Ectodermal cell (in vitro differentiated cells): ENCODE measurements around the gene DGLUCY.
"Not testable (repeated sequence)": the region's sequence is repeated elsewhere in the genome, so short reads cannot be mapped to it uniquely, and the experiment has no call there.

Experiments used
- H3K27ac ChIP-seq: 2 replicates; pipeline ENCODE4 v1.7.0; 2013; ENCODE audit warnings: mild to moderate bottlenecking, low read depth, low read length; ENCODE audit not compliant: insufficient read depth, poor library complexity, severe bottlenecking
- H3K27me3 ChIP-seq: 2 replicates; pipeline ENCODE4 v1.7.0; 2013; ENCODE audit warnings: mild to moderate bottlenecking, low read length; ENCODE audit not compliant: insufficient read depth, control insufficient read depth, poor library complexity, severe bottlenecking
- H3K36me3 ChIP-seq: one replicate; pipeline ENCODE4 v1.7.0; 2013; ENCODE audit warnings: low read length; ENCODE audit not compliant: control insufficient read depth, insufficient read depth
- H3K4me1 ChIP-seq: one replicate; pipeline ENCODE4 v1.7.0; 2013; ENCODE audit warnings: low read length; ENCODE audit not compliant: control insufficient read depth, insufficient read depth
- H3K4me3 ChIP-seq: 2 replicates; pipeline ENCODE4 v1.7.0; 2013; ENCODE audit warnings: low read depth, low read length, control low read depth; ENCODE audit not compliant: insufficient read depth
- H3K9me3 ChIP-seq: 2 replicates; pipeline ENCODE4 v1.7.0; 2013; ENCODE audit warnings: mild to moderate bottlenecking, low read length, moderate library complexity; ENCODE audit not compliant: control insufficient read depth
- WGBS, 2 experiments: methylation state at CpG; one replicate each; pipeline ENCODE4 v1.1.7; 2013; ENCODE audit warnings: missing lambda C conversion rate in 2 of 2; 5-methylcytosine and 5-hydroxymethylcytosine counted together

DGLUCY gene

DNA sequence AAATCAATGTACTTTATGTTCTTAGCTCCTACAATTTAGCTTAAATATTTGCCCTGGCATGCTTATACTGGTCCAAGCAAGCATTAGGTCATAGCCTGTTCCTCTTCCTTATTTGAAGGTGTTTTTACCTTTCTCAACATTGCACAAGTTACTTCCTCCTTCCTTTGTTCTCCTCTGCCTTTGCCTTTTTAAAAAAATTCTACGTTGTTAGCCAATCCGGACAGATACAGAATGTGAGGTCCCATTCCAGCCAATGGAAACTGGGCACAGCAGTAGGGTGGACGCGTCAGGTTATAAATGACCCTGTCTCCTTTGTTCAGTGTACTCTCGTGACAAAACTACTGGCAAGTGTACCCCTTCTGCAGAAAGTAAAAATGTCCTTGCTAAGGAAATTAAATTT is 26.4 kb upstream of the DGLUCY start:
- H3K36me3 ChIP-seq, H3K27ac ChIP-seq, H3K9me3 ChIP-seq, H3K4me3 ChIP-seq, H3K4me1 ChIP-seq, H3K27me3 ChIP-seq: not testable (repeated sequence)
- WGBS, 2 experiments = 90 to 94% methylated on average over 5 of the region's 5 CpGs

DNA sequence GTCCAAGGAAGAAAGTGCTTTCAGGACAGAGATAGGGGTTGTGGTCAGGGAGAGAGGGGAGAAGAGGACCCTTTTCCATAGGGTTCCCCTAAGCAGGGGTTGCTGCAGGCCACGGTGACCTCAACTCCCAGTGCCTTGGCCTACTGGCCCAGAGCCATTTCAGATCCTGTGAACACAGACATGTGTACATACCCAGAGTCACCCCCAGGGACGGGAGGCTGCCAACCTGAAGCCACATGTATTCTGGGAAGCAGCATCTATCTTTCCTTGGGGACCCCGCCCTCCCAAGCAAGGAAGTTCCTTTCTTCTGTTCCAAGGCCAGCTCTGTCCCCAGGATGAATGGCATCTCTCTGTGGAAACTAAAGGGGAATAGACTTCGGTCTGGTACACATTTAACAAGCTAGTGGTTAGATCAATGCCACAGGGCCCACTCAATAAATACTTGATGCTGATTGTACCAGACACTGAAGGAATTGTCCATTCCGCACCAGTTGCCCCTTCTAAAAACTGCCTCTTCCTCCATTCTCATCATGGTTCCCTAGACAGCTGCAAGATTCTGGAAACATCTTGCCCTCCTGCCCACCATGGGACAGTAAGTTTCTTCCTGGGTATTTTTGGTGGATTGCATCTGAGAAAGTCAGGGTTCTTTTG is 25.2 kb upstream of the DGLUCY start:
- WGBS, 2 experiments = 93 to 94% methylated on average over 5 of the region's 5 CpGs
- H3K4me1 ChIP-seq = no peaks in the 10 kb centered on the region
- H3K27ac ChIP-seq = no peak overlapping the region
- no peak overlapping the region for H3K4me3 ChIP-seq
- no peaks in the 10 kb centered on the region for H3K9me3 ChIP-seq
- no peaks in the 10 kb centered on the region for H3K27me3 ChIP-seq
- no peaks in the 10 kb centered on the region for H3K36me3 ChIP-seq

DNA sequence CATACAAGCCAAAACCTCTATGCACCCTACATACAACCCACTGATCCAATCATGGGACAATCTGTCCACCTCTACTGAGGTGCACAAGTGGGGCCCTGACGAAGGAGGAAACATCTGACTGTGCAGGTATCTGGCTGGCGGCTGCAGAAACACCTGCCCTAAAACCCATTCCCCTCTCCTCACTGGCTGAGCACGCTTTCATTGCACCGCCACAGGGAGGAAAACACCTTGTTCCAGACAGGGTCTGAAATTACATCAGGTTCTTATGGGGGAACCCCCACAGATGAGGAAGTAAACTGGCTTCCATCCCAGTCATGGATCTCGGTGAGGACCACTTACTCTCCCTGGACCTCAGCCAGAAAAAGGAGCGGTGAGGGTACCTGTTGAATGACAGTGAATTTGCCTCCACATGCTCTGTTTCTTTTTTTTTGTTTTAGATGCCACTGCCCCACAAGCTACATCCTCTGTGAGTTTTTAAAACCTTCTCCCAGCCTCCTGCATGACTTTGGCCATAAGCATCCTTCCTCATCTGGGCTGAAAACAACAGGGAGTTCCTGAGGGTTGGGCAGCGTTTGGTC is 23.8 kb upstream of the DGLUCY start:
- Histone ChIP-seq H3K27me3 (no peaks in the 10 kb centered on the region), H3K4me3 (no peak overlapping the region), H3K9me3 (no peaks in the 10 kb centered on the region), H3K27ac (no peak overlapping the region), H3K36me3 (no peaks in the 10 kb centered on the region), H3K4me1 (no peaks in the 10 kb centered on the region)
- 93 to 96% methylated on average over 7 of the region's 7 CpGs for WGBS, 2 experiments

DNA sequence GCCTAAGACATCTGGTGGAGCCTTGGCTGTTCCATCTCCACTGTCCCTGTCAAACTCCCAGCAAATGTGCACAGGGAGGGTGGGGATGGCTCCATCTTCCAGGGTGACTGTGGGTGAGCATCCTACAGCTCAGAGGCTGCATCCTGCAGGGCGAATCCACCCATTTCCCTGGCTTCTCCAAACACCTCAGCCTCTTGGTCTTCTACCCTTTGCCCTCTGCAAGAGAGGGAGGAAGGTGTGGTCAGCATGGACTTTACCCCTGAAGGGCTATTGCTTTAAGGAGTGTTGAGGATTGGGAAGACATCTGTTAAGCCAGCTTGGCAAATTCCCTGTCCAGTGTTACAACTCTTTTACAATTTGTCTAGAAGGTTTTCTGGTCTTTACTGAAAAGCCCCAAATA is 23.1 kb upstream of the DGLUCY start:
- Histone ChIP-seq H3K4me1 (no peaks in the 10 kb centered on the region), H3K27ac (no peak overlapping the region), H3K36me3 (no peaks in the 10 kb centered on the region), H3K27me3 (no peaks in the 10 kb centered on the region), H3K4me3 (no peak overlapping the region), H3K9me3 (no peaks in the 10 kb centered on the region)
- WGBS, 2 experiments = 90% methylated on average over 1 of the region's 1 CpG; no CpG with 5 or more reads in 1 of the 2 experiments

DNA sequence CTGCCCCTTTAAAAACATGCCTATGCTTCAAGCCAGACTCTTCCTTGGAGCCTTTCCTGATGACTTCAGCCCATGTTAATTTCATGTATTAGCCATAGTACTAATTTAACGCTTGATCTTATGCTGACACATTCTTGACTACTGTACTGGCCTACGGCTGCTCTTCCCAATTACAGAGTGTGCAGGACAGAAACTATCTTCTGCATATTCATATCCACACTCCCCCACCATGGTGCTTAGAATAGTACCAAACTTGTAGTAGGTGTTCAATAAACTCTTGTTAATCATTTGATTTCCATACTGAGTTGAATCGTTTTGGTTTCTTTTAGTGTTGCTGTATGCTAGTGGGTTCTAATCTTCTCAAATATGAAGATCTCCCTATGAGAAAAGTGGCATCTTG is 21.8 kb upstream of the DGLUCY start:
- H3K27ac ChIP-seq = no peak overlapping the region
- H3K4me1 ChIP-seq = no peaks in the 10 kb centered on the region
- H3K27me3 ChIP-seq = no peaks in the 10 kb centered on the region
- H3K9me3 ChIP-seq = no peaks in the 10 kb centered on the region
- WGBS, 2 experiments = 97 to 98% methylated on average over 3 of the region's 3 CpGs
- H3K4me3 ChIP-seq = no peak overlapping the region
- H3K36me3 ChIP-seq = no peaks in the 10 kb centered on the region

DNA sequence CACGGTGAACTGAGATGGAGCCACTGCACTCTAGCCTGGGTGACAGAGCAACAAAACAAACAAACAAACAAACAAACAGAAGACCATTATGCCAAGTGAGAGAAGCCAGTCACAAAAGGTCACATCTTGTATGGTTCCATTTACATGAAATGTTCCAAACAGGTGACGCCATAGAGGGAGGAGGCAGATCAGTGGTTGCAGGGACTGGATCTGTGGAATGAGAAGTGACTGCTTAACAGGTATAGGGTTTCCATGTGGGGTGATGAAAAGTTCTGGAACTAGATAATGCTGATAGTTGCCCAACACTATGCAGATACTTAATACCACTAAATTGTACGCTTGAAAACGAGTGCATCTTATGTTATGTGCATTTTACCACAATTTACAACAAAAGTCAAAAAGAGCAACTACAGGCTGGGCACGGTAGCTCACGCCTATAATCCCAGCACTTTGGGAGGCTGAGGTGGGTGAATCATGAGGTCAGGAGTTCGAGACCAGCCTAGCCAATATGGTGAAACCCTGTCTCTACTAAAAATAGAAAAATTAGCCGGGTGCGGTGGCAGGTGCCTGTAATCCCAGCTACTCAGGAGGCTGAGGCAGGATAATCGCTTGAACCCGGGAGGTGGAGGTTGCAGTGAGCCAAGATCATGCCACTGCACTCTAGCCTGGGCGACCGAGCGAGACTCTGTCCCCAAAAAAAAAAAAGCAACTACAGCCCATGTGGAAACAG is 20.0 kb upstream of the DGLUCY start:
- H3K27ac ChIP-seq, H3K27me3 ChIP-seq, H3K4me1 ChIP-seq, H3K36me3 ChIP-seq, H3K4me3 ChIP-seq, H3K9me3 ChIP-seq: not testable (repeated sequence)
- WGBS, 2 experiments = 89 to 96% methylated on average over 14 of the region's 14 CpGs

DNA sequence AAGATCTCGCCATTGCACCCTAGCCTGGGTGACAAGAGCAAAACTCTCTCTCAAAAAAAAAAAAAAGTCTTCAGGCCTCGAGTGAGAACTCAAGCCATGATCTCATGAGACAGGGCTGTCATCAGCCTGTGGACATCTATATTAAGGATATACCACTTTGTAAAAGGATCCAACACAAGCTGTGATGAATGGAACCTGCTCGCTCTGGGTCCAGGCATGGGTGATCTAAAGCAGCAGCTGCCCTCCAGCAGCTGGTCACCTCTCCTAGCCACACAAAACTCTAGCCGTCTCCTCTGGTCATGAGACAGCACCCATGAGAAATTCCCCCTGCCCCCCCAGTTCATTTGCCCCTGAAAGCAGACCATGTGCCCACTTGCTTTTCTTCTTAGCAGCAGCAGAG is 19.1 kb upstream of the DGLUCY start:
- no peak overlapping the region for H3K27ac ChIP-seq
- no peaks in the 10 kb centered on the region for H3K9me3 ChIP-seq
- H3K4me1 ChIP-seq = no peaks in the 10 kb centered on the region
- no peaks in the 10 kb centered on the region for H3K36me3 ChIP-seq
- H3K4me3 ChIP-seq = no peak overlapping the region
- no peaks in the 10 kb centered on the region for H3K27me3 ChIP-seq
- WGBS, 2 experiments = 94 to 95% methylated on average over 4 of the region's 4 CpGs

DNA sequence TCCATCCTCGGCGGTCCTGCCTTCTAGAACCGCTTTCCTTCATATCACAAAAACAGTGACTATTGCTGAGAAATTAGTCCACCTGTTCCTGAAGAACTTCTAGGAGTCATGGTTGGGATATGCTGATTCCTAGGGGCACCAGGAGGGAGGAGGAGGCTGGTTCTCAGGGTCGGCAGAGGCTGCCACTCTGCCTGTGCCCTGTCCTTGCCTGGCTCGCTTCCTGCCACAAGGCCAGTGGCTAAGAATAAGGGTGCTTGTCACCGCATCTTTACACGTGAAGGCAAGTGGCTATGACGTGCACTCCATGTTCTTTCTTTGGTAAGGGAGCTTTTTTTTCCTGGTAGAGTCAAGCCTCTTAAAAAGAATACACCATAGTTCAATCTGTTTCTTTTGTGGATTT is 18.7 kb upstream of the DGLUCY start:
- Histone ChIP-seq H3K9me3 (no peaks in the 10 kb centered on the region), H3K4me1 (no peaks in the 10 kb centered on the region)
- WGBS, 2 experiments = 86% methylated on average over 8 of the region's 8 CpGs

DNA sequence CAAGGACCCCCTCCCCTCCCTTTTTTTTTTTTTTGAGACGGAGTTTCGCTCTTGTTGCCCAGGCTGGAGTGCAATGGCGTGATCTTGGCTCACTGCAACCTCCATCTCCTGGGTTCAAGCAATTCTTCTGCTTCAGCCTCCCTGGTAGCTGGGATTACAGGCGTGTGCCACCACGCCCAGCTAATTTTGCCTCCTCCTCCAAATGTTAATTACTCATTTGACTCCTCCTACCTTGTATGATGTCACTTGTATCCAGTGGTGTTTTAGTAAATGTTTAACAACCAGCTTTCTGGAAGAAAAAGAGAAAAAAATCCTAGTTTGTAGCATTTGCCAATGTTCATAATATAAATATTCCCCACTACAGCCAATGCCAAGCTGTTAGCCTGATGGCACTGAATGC is 16.2 kb upstream of the DGLUCY start:
- not testable (repeated sequence) for H3K36me3 ChIP-seq, H3K4me3 ChIP-seq, H3K27me3 ChIP-seq, H3K9me3 ChIP-seq, H3K27ac ChIP-seq, H3K4me1 ChIP-seq
- 87 to 89% methylated on average over 5 of the region's 5 CpGs for WGBS, 2 experiments

More for the DNA sequence above, 18.7 kb upstream of the DGLUCY start:
- Histone ChIP-seq H3K36me3 (no peaks in the 10 kb centered on the region), H3K4me3 (no peak overlapping the region), H3K27me3 (no peaks in the 10 kb centered on the region), H3K27ac (no peak overlapping the region)

DNA sequence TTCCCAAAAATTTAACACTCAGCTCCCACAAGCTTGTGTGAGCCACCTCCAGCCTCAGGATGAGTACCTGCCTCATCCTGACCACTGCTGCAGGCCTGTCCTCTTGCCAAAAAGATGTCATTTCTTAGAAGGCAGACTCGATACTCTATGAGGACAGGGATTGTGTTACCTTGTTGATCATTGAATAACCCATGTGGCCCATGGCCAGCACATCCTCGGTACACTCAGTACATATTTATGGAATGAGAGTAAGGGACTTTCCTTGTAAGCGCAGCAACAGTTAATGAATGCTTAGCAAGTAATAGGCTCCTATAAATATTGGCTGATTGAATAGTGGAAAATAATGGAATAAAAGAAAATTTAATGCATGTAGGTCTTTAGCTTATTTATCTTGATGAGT is 15.3 kb upstream of the DGLUCY start:
- no peak overlapping the region for H3K27ac ChIP-seq
- WGBS, 2 experiments = 96 to 99% methylated on average over 3 of the region's 3 CpGs
- no peaks in the 10 kb centered on the region for H3K9me3 ChIP-seq
- no peaks in the 10 kb centered on the region for H3K36me3 ChIP-seq
- no peaks in the 10 kb centered on the region for H3K4me1 ChIP-seq
- H3K4me3 ChIP-seq = no peak overlapping the region
- H3K27me3 ChIP-seq = no peaks in the 10 kb centered on the region
